ENCODE results near the gene P2RX5.

The P2RX5 gene

DNA sequence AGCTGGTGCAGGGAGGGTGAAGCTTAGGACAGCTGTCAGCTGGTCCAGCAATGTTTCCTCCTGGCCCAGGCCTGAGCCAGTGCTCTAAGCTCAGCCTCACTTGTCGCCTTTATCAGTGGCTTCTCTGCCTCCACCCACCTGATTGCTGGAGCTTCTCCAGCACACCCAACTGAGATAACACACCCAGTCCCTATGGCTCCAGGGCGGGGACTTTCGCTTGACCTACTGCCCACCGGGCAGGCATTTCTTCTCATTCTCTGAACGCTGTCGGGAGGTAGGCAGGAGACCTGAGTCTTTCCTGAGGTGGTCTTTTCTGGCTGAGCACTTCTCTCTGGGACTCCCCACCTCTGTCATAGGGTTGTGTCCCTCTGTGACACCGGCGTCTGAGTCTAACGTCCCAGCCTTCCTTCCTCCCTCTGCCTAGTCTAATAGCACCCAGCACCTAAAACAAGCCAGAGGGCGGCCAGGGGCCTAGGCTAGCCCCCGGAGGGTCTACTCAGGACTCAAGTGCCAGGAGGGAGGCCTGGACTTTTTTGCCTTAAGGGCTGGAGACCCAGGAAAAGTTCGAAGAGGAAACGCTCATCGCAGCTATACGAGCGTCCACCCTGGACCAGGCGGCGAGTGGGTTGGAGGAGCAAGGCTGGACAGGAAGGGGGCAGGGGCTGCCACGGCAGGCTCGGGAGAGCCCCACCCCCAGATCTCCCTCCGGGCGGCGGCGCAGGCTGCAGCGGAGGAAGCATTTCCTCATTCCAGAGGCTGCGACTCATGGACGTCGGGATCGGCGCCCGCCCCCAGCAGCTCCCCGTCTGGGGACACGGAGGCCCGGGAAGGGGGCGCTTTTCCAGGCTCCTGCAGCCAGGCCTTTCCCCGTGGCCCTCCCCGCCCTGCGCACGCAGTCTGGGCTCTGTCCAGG lies 28.3 kb downstream of the P2RX5 start:
- H3K4me1 ChIP-seq (ENCODE audit: control insufficient read depth, insufficient read depth, low read length), result peaks cover 8% of the 10 kb centered on the region; the same call in 1 of the 2 replicates
- H3K27ac ChIP-seq (ENCODE audit: low read depth, low read length), result peak overlapping the region; percentile 99
- peaks cover 25% of the 10 kb centered on the region; the same call in 1 of the 2 replicates for H3K36me3 ChIP-seq (ENCODE audit: control insufficient read depth, insufficient read depth, low read length)
- H3K4me3 ChIP-seq (ENCODE audit: low read depth, low read length), result peak overlapping the region; percentile 87
- no peaks in the 10 kb centered on the region for H3K27me3 ChIP-seq (ENCODE audit: control insufficient read depth, insufficient read depth, low read length)
- peak overlapping the region; percentile 91 for H3K9ac ChIP-seq (ENCODE audit: low read depth, low read length)
- no peaks in the 10 kb centered on the region for H3K9me3 ChIP-seq (ENCODE audit: control insufficient read depth, insufficient read depth, low read length)

DNA sequence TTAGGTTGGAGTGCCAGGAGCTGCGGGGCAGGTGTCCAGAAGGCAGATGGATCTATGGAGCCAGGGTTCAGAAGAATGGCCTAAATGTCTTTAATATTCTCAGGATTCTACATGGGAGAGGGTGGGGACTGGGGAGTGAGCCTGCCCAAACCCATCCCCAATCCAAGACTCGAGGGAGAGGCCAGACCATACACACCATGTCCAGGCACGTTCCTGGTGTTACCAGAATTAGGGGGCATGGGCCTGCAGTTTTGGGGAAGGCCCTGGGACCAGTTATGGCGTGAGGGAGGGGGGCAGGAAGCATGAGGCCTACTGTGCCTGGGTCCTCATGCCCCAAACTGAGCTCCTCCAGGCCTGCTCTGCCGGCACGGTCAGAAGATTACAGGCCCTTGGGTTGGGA lies 29.4 kb downstream of the P2RX5 start:
- Histone ChIP-seq H3K27ac (ENCODE audit: low read depth, low read length) (no peak overlapping the region), H3K9me3 (ENCODE audit: control insufficient read depth, insufficient read depth, low read length) (no peaks in the 10 kb centered on the region), H3K27me3 (ENCODE audit: control insufficient read depth, insufficient read depth, low read length) (no peaks in the 10 kb centered on the region), H3K36me3 (ENCODE audit: control insufficient read depth, insufficient read depth, low read length) (peaks cover 24% of the 10 kb centered on the region; the same call in 1 of the 2 replicates), H3K4me1 (ENCODE audit: control insufficient read depth, insufficient read depth, low read length) (peaks cover 8% of the 10 kb centered on the region; the same call in 1 of the 2 replicates), H3K9ac (ENCODE audit: low read depth, low read length) (no peak overlapping the region), H3K4me3 (ENCODE audit: low read depth, low read length) (no peak overlapping the region)

DNA sequence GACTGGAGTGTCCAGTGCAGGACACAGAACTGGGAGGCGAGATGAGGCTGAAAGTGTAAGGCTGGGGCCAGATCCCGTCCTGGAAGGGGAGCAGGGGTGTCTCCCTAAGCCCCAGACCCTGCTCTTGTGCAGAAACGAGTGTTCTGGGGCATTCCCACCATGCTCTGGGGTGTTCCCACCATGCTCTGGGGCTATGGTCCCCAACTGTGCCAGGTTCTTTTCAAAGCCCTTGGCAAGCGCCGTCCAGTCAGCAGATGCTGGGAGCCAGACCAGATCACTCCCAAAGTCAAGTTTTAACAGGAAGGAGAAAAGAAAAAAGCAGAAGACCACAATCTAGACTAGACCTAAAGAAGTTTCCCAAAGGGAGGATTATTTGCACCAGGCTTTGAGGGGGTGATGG lies 30.1 kb downstream of the P2RX5 start:
- no peak overlapping the region for H3K27ac ChIP-seq (ENCODE audit: low read depth, low read length)
- peaks cover 8% of the 10 kb centered on the region; the same call in 1 of the 2 replicates for H3K4me1 ChIP-seq (ENCODE audit: control insufficient read depth, insufficient read depth, low read length)
- H3K36me3 ChIP-seq (ENCODE audit: control insufficient read depth, insufficient read depth, low read length), result peaks cover 23% of the 10 kb centered on the region; the same call in 1 of the 2 replicates
- H3K4me3 ChIP-seq (ENCODE audit: low read depth, low read length), result no peak overlapping the region
- H3K9me3 ChIP-seq (ENCODE audit: control insufficient read depth, insufficient read depth, low read length), result no peaks in the 10 kb centered on the region
- H3K27me3 ChIP-seq (ENCODE audit: control insufficient read depth, insufficient read depth, low read length), result no peaks in the 10 kb centered on the region
- H3K9ac ChIP-seq (ENCODE audit: low read depth, low read length), result no peak overlapping the region

DNA sequence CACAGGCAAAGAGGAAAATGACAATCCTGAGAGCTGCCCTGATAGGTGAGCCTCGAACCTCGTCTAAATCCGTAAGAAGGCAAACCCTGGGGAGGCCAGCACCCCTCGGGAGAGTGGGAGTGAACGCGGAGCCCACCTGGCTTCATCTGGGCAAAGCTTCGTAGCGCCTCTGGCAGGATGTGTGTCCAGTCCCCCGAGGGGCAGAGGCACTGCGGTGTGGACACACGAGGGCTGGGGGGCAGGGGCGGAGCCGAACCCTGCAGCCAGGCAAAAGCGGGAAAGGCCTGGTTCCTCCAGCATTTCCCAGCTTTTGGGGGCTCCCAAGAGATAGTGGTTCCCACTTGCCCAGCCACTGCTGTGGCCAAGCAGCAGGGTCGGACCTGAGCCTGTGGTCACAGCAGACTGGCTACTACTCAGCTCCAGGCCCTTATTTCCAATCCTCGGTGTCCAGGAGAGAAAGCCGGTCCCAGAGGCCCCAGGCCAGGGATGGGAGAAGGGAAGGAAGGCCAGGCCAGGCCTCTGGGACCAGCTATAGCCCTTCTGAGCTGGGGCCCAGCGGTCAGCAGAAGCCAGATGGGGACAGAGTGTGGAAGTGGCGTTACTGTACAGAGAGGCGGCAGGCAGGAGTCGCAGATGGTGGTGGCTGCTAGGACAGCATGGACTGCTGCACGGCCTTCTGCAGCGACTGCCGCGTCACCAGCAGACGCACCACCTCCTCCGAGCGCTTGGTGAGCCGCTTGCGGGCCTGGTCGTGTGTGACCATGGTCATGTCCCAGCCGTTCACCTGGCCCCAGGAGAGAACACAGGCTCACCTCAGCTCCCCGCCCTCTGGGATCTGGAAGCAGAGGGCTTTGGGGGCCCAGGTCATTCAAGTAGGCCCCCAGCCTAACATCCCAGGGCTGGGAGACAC lies 32.6 kb downstream of the P2RX5 start:
- Histone ChIP-seq H3K9ac (ENCODE audit: low read depth, low read length) (no peak overlapping the region), H3K36me3 (ENCODE audit: control insufficient read depth, insufficient read depth, low read length) (peaks cover 24% of the 10 kb centered on the region), H3K4me3 (ENCODE audit: low read depth, low read length) (no peak overlapping the region), H3K27me3 (ENCODE audit: control insufficient read depth, insufficient read depth, low read length) (no peaks in the 10 kb centered on the region), H3K27ac (ENCODE audit: low read depth, low read length) (no peak overlapping the region), H3K4me1 (ENCODE audit: control insufficient read depth, insufficient read depth, low read length) (0 out of 2 replicates have a peak, but pooled peaks cover 10% of the 10 kb centered on the region), H3K9me3 (ENCODE audit: control insufficient read depth, insufficient read depth, low read length) (no peaks in the 10 kb centered on the region)

DNA sequence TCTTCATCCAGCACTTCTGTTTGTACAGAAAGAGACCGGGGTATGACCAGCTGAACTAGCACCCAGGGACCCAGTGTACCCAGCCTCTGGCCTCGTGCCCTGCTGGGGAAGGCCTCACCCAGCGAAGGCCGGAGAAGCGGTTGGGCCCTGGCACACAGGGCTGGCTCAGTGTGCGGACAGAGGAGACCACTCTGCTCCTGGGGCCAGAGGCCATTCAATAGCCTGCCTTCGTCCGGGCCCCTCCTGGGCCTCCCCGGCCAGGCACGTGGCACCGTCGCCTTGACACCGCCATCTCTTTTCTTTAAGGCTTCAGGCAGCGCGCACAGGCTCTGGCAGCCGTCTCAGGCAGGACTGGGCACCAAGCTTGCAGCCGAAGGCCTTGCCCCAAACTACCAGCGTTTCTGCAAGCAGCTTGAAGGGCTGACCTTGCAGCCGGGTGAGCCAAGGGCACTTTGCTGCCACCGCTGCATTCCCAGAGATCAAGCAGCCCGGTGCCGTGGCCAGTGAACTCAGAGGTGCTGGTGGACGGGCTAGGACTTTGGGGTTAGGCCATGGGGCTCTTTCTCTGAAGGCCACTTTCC lies 35.6 kb downstream of the P2RX5 start:
- no peak overlapping the region for H3K9ac ChIP-seq (ENCODE audit: low read depth, low read length)
- H3K4me1 ChIP-seq (ENCODE audit: control insufficient read depth, insufficient read depth, low read length), result 0 out of 2 replicates have a peak, but pooled peaks cover 5% of the 10 kb centered on the region
- H3K27ac ChIP-seq (ENCODE audit: low read depth, low read length), result no peak overlapping the region
- no peaks in the 10 kb centered on the region for H3K27me3 ChIP-seq (ENCODE audit: control insufficient read depth, insufficient read depth, low read length)
- H3K4me3 ChIP-seq (ENCODE audit: low read depth, low read length), result no peak overlapping the region
- peaks cover 28% of the 10 kb centered on the region for H3K36me3 ChIP-seq (ENCODE audit: control insufficient read depth, insufficient read depth, low read length)
- H3K9me3 ChIP-seq (ENCODE audit: control insufficient read depth, insufficient read depth, low read length), result no peaks in the 10 kb centered on the region

DNA sequence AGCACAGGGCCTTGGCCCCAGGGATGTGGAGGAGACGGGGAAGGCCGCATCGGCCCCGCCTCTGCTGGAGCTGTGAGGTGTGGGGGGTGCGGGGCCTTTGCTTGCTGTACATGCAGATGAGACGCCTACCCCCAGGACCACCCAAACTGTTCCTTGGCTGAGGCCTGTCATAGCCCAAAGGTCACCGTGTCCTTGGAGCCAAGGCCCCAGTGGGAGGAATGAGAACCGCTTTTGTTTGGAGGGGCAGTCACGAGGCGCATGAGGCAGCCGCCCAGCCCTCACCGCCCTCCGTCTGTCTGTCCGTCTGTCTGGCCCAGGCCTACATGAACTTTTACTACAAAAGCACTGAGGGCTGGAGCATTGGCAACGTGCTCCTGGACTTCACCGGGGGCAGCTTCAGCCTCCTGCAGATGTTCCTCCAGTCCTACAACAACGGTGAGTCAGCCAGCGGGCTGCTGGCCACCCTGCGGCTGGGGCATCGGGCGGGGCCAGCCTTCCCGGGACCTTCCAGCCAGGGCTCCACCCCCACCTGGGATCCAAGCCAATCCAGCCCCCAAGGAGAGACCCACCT lies 36.3 kb downstream of the P2RX5 start:
- Histone ChIP-seq H3K4me1 (ENCODE audit: control insufficient read depth, insufficient read depth, low read length) (0 out of 2 replicates have a peak, but pooled peaks cover 5% of the 10 kb centered on the region), H3K27ac (ENCODE audit: low read depth, low read length) (no peak overlapping the region), H3K9me3 (ENCODE audit: control insufficient read depth, insufficient read depth, low read length) (no peaks in the 10 kb centered on the region), H3K36me3 (ENCODE audit: control insufficient read depth, insufficient read depth, low read length) (peaks cover 28% of the 10 kb centered on the region), H3K4me3 (ENCODE audit: low read depth, low read length) (no peak overlapping the region), H3K27me3 (ENCODE audit: control insufficient read depth, insufficient read depth, low read length) (no peaks in the 10 kb centered on the region), H3K9ac (ENCODE audit: low read depth, low read length) (no peak overlapping the region)

DNA sequence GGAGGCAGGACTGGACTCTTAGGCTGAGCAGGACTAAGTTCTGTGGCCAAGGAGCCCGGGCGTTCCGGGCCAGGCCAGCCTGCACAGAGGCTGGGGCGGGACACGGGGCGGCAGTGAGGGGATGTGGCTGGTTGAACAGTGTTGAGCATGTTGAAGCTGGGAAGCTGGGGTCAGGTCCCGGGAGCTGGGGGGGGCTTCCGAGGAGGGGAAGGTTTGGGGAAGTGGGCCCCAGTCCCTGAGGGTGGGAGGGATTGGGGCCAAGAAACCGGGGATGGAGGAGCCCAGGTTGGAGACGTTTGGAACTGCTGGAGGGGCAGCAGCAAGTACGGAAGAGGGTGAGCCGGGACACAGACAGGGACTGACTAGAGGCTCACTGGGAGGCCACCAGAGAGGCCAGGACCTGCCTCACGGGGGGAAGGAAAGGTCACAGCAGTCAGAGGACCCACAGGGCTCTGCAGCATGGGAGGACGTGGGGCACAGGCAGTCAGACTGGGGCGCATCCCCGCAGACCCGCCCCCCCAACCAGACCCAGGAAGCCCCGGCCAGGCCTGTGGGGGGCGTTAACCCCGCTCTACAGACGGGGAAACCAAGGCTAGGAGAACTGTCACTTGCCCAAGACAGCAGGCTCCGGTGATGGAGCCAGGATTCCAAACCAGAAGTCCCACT lies 37.0 kb downstream of the P2RX5 start:
- 0 out of 2 replicates have a peak, but pooled peaks cover 5% of the 10 kb centered on the region for H3K4me1 ChIP-seq (ENCODE audit: control insufficient read depth, insufficient read depth, low read length)
- H3K4me3 ChIP-seq (ENCODE audit: low read depth, low read length), result no peak overlapping the region
- peaks cover 23% of the 10 kb centered on the region for H3K36me3 ChIP-seq (ENCODE audit: control insufficient read depth, insufficient read depth, low read length)
- H3K9me3 ChIP-seq (ENCODE audit: control insufficient read depth, insufficient read depth, low read length), result no peaks in the 10 kb centered on the region
- no peaks in the 10 kb centered on the region for H3K27me3 ChIP-seq (ENCODE audit: control insufficient read depth, insufficient read depth, low read length)
- H3K27ac ChIP-seq (ENCODE audit: low read depth, low read length), result no peak overlapping the region
- no peak overlapping the region for H3K9ac ChIP-seq (ENCODE audit: low read depth, low read length)

DNA sequence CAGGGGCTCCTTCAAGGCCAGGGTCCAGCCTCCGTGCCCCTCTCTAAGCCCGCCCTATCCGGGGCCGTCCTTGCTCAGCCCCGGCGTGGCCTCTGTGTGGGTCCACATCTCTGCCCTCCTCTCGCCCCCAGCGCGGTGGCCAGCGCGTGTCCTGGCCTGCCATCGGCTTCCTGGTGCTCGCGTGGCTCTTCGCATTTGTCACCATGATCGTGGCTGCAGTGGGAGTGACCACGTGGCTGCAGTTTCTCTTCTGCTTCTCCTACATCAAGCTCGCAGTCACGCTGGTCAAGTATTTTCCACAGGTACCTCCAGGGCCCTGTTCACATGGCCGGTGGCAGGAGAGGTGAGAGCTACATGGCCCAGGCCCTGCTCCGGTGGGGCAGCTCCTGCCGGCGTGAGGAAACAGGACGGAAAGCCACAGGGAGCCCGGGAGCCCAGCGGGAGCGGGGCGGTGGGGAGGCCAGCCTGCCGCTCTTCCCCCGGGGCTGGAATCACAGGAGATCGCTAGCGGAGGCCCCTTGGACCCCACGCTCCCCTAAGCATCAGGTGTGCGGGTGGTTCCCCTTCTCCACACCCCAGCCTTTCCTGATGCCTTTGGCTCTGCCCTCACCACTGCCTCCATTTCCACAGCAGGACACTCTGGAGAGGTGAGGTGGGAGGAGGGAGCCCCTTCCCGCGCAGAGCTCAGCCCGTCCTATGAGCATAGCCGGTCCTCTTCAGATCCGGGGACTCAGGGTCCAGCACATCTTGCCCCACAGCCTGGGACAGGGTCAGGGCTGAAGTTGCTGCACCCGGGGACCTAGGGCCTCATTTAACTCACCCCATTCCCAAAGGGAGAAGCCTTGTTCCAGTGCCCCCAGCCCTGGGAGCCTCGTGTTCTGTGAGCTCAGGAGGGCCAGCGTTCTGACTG lies 37.8 kb downstream of the P2RX5 start:
- Histone ChIP-seq H3K9me3 (ENCODE audit: control insufficient read depth, insufficient read depth, low read length) (no peaks in the 10 kb centered on the region), H3K4me3 (ENCODE audit: low read depth, low read length) (no peak overlapping the region), H3K27me3 (ENCODE audit: control insufficient read depth, insufficient read depth, low read length) (no peaks in the 10 kb centered on the region), H3K4me1 (ENCODE audit: control insufficient read depth, insufficient read depth, low read length) (0 out of 2 replicates have a peak, but pooled peaks cover 5% of the 10 kb centered on the region), H3K9ac (ENCODE audit: low read depth, low read length) (no peak overlapping the region), H3K36me3 (ENCODE audit: control insufficient read depth, insufficient read depth, low read length) (peaks cover 15% of the 10 kb centered on the region), H3K27ac (ENCODE audit: low read depth, low read length) (no peak overlapping the region)

DNA sequence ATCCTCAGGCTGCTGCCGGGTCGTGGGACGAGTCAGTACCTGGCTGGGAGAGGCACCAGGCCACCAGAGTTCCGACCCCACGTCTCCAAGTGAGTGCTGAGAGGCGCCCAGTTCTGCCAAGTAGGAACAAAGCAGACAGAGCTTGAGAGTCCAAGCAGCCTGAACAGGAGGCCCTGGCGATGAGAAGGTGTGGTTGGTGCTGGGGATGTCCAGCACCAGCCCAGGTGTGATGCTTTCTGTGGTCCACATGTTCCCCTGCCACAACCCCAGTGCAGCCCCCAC lies 38.4 kb downstream of the P2RX5 start:
- Histone ChIP-seq H3K4me3 (ENCODE audit: low read depth, low read length) (no peak overlapping the region), H3K27me3 (ENCODE audit: control insufficient read depth, insufficient read depth, low read length) (no peaks in the 10 kb centered on the region), H3K36me3 (ENCODE audit: control insufficient read depth, insufficient read depth, low read length) (peaks cover 11% of the 10 kb centered on the region; the same call in 1 of the 2 replicates), H3K27ac (ENCODE audit: low read depth, low read length) (no peak overlapping the region), H3K4me1 (ENCODE audit: control insufficient read depth, insufficient read depth, low read length) (0 out of 2 replicates have a peak, but pooled peaks cover 5% of the 10 kb centered on the region), H3K9ac (ENCODE audit: low read depth, low read length) (no peak overlapping the region), H3K9me3 (ENCODE audit: control insufficient read depth, insufficient read depth, low read length) (no peaks in the 10 kb centered on the region)

Measured in HUES48 (cell line).